Jurkat, Clone E6-1 (cell line): ENCODE results near the gene TSACC. TPM values are rescaled to one million over a fixed set of nuclear protein-coding genes. Genes with fewer than 3 reads are reported as not detected.
"Not testable (repeated sequence)": the region's sequence is repeated elsewhere in the genome, so short reads cannot be mapped to it uniquely, and the experiment has no call there.

ENCODE experiments used
- DNase-seq: peaks from one replicate; pipeline ENCODE4 v3.0.0-alpha.2; 2011; ENCODE audit warnings: low read depth, low spot score
- H3K4me3 ChIP-seq: 2 replicates; pipeline ENCODE4 v1.5.1; 2011; ENCODE audit warnings: mild to moderate bottlenecking, low read length, control low read depth, moderate library complexity
- polyA plus RNA-seq: library from polyadenylated mRNA; unstranded; fragments of >200 nt; gene quantifications from one replicate; pipeline ENCODE4 v1.2.1, GENCODE V29; 2012; ENCODE audit warnings: missing spikeins; ENCODE audit not compliant: insufficient read length, insufficient read depth

TSACC gene
- 4.5 TPM for polyA plus RNA-seq

GRCh38 chr1:156338180-156338976, at the start of gene TSACC, which contains the start of gene CCT3:
TSS of gene TSACC (plus strand) at chr1:156338526. CDS start at chr1:156339758, 1,232 bp downstream.
TSS of gene CCT3 (minus strand) at chr1:156338292. CDS start at chr1:156338184, 108 bp downstream.
- DNase-seq = peak; percentile 100
- peak within 1 kb of the TSS; percentile 80 for H3K4me3 ChIP-seq

DNA sequence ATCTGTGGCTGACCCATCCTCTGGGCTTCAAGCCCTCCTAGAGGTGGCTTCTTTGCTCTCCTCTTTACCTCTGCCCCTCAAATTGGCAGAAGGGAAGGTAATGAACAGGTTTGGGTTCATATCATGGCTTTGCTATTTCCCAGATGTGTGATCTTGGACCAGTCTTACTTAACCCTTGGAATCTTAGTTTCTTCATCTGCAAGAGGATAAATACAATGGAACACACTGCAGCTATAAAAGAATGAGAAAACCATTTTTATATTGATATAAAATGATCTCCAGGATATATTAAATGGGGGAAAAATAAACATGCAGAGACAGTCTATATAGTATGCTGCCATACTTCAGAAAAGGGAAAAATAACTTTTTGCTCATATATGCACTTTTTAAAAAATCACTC, 48.5 kb upstream of the TSACC start:
- no peak for DNase-seq
- no peak overlapping the region for H3K4me3 ChIP-seq

DNA sequence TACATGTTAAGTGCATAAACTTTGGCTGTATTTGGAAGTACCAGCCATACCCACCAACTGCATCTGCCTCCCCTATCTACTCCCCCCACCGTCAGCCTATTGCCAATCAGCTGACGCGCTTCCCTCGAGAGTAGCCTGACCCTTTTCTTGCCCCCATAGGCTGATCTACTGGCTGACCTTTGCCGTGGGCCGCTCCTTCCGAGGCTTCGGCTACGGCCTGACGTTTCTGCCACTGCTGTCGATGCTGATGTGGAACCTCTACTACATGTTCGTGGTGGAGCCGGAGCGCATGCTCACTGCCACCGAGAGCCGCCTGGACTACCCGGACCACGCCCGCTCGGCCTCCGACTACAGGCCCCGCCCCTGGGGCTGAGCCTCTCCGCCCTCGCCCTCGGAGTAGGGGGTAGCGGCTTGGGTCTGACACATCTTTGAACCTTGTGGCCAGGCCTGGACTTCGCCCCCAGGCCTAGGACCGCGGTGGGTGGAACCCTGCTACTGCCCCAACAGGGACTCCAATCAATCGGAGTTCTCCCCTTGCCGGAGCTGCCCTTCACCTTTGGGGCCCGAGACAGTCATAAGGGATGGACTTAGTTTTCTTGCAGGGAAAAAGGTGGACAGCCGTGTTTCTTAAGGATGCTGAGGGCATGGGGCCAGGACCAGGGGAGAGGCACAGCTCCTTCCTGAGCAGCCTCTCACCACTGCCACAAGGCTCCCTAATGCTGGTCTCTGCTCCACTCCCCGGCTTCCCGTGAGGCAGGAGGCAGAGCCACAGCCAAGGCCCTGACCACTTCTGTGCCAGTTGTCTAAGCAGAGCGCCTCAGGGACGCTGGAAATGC, 46.9 kb upstream of the TSACC start:
- H3K4me3 ChIP-seq = no peak overlapping the region
- DNase-seq = no peak

GRCh38 chr1:156293098-156293434, 45.3 kb upstream of the TSACC start:
- no peak for DNase-seq
- H3K4me3 ChIP-seq = no peak overlapping the region

GRCh38 chr1:156293895-156294294, 44.4 kb upstream of the TSACC start:
- H3K4me3 ChIP-seq = no peak overlapping the region
- DNase-seq = no peak

GRCh38 chr1:156295391-156295947, 42.9 kb upstream of the TSACC start, which contains the start of gene GLMP:
TSS of gene GLMP (minus strand) at chr1:156295679. CDS start at chr1:156295645, 34 bp downstream.
- DNase-seq = peak; percentile 59
- peak within 1 kb of the TSS; percentile 83 for H3K4me3 ChIP-seq

DNA sequence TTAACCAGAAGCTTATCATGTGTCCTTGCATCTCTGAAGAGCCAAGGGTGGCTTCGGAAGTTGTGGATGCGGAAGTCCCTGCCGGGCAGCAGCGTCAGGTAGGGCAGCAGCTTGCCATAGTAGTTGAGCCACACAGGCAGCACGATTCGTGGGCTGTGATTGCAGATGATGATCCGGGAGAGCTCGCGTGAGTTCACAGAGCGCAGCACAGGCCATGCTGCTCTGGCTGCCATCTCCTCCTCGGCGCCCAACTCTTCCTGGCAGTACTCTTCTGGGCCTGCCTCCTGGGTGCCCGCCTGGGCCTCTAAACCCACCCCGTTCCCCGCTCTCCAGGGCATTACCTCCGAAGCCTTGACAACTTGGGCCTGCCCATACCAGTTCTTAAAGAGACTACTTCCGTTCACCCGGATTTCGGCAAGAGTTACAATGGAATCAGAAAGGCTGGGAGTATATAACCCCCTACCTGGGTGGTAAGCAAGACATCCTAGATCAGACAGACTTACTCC, 39.4 kb upstream of the TSACC start, which contains the start of gene VHLL:
Gene VHLL (minus strand): TSS at position 456 of the 506 bp plus-strand sequence. CDS start 118 bp downstream, at position 338.
- no peak for DNase-seq
- no peak within 1 kb of the TSS for H3K4me3 ChIP-seq

DNA sequence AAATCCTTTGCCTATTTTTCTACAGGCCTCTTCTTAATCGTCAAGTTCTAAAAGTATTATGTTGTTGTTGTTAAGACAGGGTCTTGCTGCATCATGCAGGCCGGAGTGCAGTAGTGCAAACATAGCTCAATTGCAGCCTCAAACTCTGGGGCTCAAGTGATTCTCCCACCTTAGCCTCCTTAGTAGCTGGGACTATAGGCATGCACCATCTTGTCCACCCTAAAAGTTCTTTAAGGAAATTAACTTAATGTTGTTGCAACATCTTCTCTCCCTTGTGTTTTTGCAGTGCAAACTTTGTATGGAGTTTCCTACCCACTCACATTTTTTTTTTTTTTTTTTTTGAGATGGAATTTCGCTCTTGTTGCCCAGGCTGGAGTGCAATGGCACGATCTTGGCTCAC, 35.1 kb upstream of the TSACC start:
- no peak overlapping the region for H3K4me3 ChIP-seq
- no peak for DNase-seq

DNA sequence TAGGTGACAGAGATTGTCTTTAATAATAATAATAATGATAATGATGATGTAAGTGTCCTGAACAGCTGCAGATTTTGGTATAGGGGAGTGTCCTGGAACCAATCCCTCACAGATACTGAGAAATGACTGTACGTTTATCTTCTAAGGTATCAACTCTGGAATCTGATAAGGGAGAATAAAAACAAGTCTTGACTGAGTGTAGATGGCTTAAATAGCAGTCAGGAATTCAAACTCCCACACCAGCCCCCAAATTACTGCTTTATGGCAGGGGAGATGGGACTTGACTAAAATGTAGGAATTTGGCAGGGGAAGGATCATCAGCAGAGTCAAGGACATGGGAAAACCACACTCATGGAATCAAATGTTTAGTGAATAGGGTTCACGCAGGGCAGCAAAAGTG, 33.1 kb upstream of the TSACC start:
- no peak for DNase-seq
- H3K4me3 ChIP-seq = no peak overlapping the region

DNA sequence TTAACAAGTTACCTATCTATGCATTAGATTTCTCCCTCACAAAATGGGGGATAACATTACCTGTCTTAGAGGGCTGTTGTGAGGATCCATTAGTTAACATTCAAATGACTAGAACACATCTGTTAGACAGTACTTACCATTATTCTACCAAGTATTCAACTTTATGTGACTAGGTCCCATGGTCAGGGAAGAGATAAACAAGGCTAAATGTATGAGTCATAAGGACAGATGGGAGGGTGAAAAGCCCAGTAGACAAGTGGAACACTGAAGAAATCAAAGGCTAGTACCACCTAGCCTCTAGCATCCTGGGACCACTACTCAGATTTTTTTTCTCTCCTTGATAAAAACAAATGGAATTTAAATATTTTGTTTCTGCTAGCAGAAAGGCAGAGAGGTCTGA, 30.2 kb upstream of the TSACC start:
- H3K4me3 ChIP-seq = no peak overlapping the region
- DNase-seq = no peak

GRCh38 chr1:156310962-156311361, 27.4 kb upstream of the TSACC start:
- DNase-seq = no peak
- H3K4me3 ChIP-seq = no peak overlapping the region

- DNase-seq = no peak
- H3K4me3 ChIP-seq = no peak overlapping the region
These were observed 21.4 kb upstream of the TSACC start for GRCh38 chr1:156316909-156317308.

GRCh38 chr1:156319664-156320063, 18.7 kb upstream of the TSACC start:
- DNase-seq = no peak
- no peak overlapping the region for H3K4me3 ChIP-seq

GRCh38 chr1:156320560-156320959, 17.8 kb upstream of the TSACC start:
- no peak overlapping the region for H3K4me3 ChIP-seq
- DNase-seq = no peak

GRCh38 chr1:156323179-156323578, 15.1 kb upstream of the TSACC start:
- not testable (repeated sequence) for DNase-seq, H3K4me3 ChIP-seq

- DNase-seq = peak; percentile 28
- peak overlapping the region; percentile 80 for H3K4me3 ChIP-seq
These were observed 2.1 kb upstream of the TSACC start for GRCh38 chr1:156336242-156336641.

DNA sequence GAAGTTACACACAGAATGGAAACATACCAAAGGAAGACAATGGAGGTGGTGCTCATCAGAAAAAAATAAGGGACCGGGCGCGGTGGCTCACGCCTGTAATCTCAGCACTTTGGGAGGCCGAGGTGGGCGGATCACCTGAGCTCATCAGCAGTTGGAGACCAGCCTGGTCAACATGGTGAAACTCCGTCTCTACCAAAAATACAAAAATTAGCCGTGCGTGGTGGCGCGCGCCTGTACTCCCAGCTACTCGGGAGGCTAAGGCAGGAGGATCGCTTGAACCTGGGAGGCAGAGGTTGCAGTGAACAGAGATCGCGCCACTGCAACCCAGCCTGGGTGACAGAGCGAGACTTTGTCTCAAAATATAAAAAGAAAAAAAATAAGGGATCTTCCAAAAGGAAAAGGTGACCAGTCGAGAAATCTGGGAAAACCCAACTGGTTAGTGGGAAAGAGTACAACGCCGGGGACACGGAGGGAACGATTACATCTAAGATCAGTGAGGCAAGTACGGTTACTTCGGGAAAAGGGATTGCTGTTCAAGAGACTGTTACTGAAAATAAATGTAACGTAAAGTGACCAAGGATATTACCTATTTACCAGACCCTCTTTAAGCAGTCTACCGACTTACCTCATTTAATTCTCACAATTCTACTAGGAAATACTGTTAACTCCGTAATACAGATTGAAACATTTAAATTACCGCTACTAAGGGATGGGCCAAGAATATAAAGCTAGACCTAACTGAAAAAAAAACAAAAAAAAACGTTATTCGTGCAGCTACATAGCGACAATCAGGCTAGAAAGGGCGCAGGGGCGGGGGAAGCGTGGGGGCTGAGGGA, 1.1 kb upstream of the TSACC start:
- peak overlapping the region; percentile 80 for H3K4me3 ChIP-seq
- no peak for DNase-seq

DNA sequence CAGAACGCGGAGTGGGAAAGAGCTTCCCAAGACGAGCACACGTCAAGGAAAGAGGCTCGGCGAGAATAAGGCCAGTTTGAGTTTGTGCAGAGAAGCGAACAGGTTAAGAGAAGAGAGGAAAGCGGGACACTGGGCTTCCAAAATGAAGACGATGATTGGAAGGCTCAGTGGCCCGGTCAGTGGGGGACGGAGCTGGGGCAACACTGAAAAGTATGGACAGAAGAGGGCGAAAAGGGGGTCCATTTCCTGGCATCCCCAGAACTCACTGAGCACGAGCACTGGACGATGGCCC, 492 bp upstream of the TSACC start:
- peak overlapping the region; percentile 80 for H3K4me3 ChIP-seq
- DNase-seq = no peak
